Thoracic aorta (tissue), 2 donors: Measurements from ENCODE around the gene AKR7A2. TPM values are rescaled to one million over a fixed set of nuclear protein-coding genes. Genes with fewer than 3 reads are reported as not detected.

Experiments used
- ATAC-seq: fragments of 150-250 bp; one replicate; pipeline ENCODE4 v1.8.0; 2017; ENCODE audit warnings: low read depth; ENCODE audit not compliant: insufficient number of reproducible peaks, low FRiP score
- DNase-seq: peaks from one replicate; pipeline ENCODE4 v3.0.0-alpha.2; 2020; ENCODE audit warnings: low spot score
- H3K27ac ChIP-seq, 2 donors: fragments of 200-600 bp; sonication (generic); 1 replicate in 1 of 2; 2 replicates in 1 of 2; pipeline ENCODE4 v1.5.1; 2016; ENCODE audit warnings: mild to moderate bottlenecking in 2 of 2, moderate library complexity in 2 of 2
- H3K27me3 ChIP-seq: fragments of 200-600 bp; sonication (generic); replicated peaks from 2 replicates; pipeline ENCODE4 v1.6.0; 2016; ENCODE audit warnings: mild to moderate bottlenecking; ENCODE audit not compliant: insufficient read depth
- H3K36me3 ChIP-seq: fragments of 200-600 bp; sonication (generic); one replicate; pipeline ENCODE4 v1.5.1; 2016
- H3K4me1 ChIP-seq, 2 donors: fragments of 200-600 bp; sonication (generic); 1 replicate in 1 of 2; 2 replicates in 1 of 2; pipeline versions ENCODE4 v1.5.1 to v1.6.0; 2016; ENCODE audit warnings: low read depth in 2 of 2, mild to moderate bottlenecking in 1 of 2; ENCODE audit not compliant: control insufficient read depth in 1 of 2
- H3K4me3 ChIP-seq: fragments of 200-600 bp; sonication (generic); 2 replicates; pipeline ENCODE4 v1.5.1; 2016; ENCODE audit warnings: mild to moderate bottlenecking
- H3K9me3 ChIP-seq: fragments of 200-600 bp; sonication (generic); 2 replicates; pipeline ENCODE4 v1.5.1; 2016
- total RNA-seq, 2 donors: library from RNA; depleted of rRNA; stranded (reverse); fragments of >200 nt; gene quantifications; one replicate each; pipeline versions ENCODE4 v1.1.0 to v1.2.3, GENCODE V29; 2016
- TF ChIP-seq, protein P1 (sequence below): fragments of 200-600 bp; sonication (generic); IDR thresholded peaks from one replicate; pipeline ENCODE4 v1.5.1; 2019; ENCODE audit warnings: antibody characterized with exemption

AKR7A2 gene
- total RNA-seq, 2 donors from 2014 or later, result 67.1 to 71.5 TPM

DNA sequence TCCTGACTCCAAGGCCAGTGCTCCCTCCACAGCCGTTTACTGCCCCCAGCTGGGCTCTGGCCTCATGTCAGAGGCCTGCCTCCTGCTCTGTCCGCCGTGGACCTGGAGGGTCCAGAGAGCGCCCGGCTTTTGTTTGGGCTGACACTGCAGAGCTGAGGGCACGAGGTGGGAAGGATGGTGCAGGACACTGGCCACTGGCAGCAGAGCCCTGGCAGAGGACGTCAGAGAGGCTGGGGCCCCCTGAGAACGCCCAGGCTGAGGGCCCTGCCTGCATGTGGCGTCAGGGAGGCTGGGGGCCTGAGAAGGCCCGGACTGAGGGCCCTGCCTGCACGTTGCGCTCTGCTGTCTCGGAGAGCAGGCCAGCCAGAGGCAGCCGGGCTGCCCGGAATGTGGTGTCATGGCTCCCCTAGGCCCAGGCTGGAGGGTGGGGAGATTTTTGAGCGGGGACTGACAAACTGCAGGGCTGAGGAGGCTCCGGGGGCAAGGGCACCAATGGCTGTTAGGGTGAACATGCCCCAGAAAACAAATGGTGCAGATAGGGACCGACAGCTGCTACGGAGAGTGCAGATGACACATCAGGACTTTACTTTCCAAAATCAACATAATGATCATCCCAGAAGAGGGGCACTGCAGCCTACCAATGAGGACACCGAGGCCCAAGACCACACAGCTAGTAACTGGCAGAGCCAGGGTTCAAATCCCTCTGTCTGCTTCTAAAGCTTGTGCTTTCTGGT is 31.8 kb upstream of the AKR7A2 start:
- TF ChIP-seq, protein P1, sequence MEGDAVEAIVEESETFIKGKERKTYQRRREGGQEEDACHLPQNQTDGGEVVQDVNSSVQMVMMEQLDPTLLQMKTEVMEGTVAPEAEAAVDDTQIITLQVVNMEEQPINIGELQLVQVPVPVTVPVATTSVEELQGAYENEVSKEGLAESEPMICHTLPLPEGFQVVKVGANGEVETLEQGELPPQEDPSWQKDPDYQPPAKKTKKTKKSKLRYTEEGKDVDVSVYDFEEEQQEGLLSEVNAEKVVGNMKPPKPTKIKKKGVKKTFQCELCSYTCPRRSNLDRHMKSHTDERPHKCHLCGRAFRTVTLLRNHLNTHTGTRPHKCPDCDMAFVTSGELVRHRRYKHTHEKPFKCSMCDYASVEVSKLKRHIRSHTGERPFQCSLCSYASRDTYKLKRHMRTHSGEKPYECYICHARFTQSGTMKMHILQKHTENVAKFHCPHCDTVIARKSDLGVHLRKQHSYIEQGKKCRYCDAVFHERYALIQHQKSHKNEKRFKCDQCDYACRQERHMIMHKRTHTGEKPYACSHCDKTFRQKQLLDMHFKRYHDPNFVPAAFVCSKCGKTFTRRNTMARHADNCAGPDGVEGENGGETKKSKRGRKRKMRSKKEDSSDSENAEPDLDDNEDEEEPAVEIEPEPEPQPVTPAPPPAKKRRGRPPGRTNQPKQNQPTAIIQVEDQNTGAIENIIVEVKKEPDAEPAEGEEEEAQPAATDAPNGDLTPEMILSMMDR, result no peak
- DNase-seq (no peak), ATAC-seq (no peak)
- no peaks in the 10 kb centered on the region for H3K27me3 ChIP-seq
- H3K9me3 ChIP-seq, result no peaks in the 10 kb centered on the region
- H3K36me3 ChIP-seq, result peaks cover 27% of the 10 kb centered on the region
- H3K27ac ChIP-seq, result no peak overlapping the region
- H3K4me3 ChIP-seq, result no peak overlapping the region
- H3K4me1 ChIP-seq, result peaks cover 6 to 15% of the 10 kb centered on the region in 2 donors

DNA sequence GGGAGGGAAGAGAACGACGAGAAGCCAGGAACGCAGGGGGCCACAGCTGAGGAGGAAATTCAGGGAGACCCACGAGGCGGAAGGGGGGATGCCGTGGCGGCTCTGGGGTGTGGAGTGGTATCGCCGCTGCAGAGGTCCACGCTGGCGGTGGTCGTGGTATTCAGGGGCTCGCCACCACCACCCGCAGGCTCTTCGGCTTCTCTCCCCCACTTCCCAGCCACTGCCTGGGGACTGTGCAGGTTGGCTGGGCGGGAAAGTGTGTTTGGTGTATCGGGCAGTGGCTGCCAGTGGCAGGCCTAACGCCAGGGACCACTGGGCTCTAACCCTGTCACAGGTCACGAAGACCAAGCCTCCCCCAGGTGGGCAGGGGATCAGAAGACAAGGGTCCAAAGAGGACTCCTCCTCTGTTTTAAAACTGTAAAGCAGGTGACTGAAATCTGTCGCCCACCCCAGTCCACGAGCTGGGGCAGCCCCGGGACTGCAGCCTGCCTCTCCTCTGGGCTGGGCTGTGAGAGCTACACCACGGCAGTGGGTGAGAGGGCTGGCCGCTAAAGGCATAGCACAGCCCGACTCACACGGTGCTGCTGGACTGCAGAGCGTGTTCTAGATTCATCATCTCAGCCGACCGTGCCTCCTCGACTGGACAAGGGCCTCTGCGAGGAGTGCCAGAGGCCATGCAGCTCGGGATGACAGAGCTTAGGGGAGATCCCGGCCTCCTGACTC is 31.1 kb upstream of the AKR7A2 start:
- H3K4me1 ChIP-seq, result peaks cover 6 to 15% of the 10 kb centered on the region in 2 donors
- TF ChIP-seq, protein P1, result no peak

DNA sequence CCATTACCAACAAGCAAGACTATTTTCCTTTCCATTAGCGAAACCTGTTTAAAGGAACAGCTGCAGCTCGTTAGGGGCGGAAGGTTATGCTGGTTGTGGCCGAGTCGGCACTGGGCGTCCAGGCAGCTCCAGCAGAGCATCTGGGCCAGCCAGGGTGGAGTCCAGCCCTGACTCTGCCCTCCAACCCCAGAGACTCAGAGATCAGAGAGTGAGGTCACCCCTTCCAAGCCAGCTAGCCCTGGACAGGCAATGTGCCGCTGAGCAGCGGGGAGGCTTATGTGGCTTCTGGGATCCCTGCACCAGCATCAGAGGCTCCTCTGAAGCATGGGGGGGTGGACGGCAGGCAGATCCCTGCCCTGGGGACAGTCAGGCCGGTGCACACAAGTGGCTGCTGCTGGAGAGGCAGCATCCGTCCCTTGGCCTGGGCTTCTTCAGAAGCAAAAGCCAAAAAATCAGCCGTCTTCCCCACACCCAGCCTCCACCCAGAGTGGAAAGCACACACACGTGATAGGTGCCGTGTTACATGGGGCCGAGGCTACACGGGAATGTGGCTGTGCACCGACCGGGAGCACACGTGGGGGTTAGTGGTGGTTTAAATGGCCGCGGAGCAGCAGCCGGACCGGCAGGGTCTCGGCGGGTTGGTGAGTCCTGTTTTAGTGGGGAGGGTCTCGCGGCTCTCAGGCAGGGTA is 30.3 kb upstream of the AKR7A2 start:
- Histone ChIP-seq H3K27ac (no peak overlapping the region), H3K4me3 (no peak overlapping the region), H3K36me3 (peaks cover 32% of the 10 kb centered on the region), H3K27me3 (no peaks in the 10 kb centered on the region), H3K9me3 (no peaks in the 10 kb centered on the region), H3K4me1 (peaks cover 6 to 15% of the 10 kb centered on the region in 2 donors)
- ATAC-seq, result no peak
- DNase-seq, result no peak
- TF ChIP-seq, protein P1, result no peak

More for the DNA sequence above, 31.1 kb upstream of the AKR7A2 start:
- Histone ChIP-seq H3K4me3 (no peak overlapping the region), H3K27me3 (no peaks in the 10 kb centered on the region), H3K36me3 (peaks cover 25% of the 10 kb centered on the region), H3K27ac (no peak overlapping the region), H3K9me3 (no peaks in the 10 kb centered on the region)
- ATAC-seq (no peak), DNase-seq (no peak)

GRCh38 chr1:19341201-19342061 is 29.5 kb upstream of the AKR7A2 start:
- H3K4me1 ChIP-seq, result peaks cover 6 to 15% of the 10 kb centered on the region in 2 donors

More at GRCh38 chr1:19341201-19342061, 29.5 kb upstream of the AKR7A2 start:
- DNase-seq, result peak; percentile 31
- Histone ChIP-seq H3K36me3 (peaks cover 32% of the 10 kb centered on the region), H3K4me3 (no peak overlapping the region), H3K27me3 (no peaks in the 10 kb centered on the region), H3K9me3 (no peaks in the 10 kb centered on the region), H3K27ac (peak overlapping the region in 1 of 2 donors; percentile 10)
- ATAC-seq, result peak; percentile 41
- TF ChIP-seq, protein P1, result peak; percentile 94
